ENCODE data around the gene ZNF655.
A peak's percentile ranks its signal among the peaks of the same experiment; 100 is the strongest.
"Not testable (repeated sequence)": the region's sequence is repeated elsewhere in the genome, so short reads cannot be mapped to it uniquely, and the experiment has no call there.

The ZNF655 gene

DNA sequence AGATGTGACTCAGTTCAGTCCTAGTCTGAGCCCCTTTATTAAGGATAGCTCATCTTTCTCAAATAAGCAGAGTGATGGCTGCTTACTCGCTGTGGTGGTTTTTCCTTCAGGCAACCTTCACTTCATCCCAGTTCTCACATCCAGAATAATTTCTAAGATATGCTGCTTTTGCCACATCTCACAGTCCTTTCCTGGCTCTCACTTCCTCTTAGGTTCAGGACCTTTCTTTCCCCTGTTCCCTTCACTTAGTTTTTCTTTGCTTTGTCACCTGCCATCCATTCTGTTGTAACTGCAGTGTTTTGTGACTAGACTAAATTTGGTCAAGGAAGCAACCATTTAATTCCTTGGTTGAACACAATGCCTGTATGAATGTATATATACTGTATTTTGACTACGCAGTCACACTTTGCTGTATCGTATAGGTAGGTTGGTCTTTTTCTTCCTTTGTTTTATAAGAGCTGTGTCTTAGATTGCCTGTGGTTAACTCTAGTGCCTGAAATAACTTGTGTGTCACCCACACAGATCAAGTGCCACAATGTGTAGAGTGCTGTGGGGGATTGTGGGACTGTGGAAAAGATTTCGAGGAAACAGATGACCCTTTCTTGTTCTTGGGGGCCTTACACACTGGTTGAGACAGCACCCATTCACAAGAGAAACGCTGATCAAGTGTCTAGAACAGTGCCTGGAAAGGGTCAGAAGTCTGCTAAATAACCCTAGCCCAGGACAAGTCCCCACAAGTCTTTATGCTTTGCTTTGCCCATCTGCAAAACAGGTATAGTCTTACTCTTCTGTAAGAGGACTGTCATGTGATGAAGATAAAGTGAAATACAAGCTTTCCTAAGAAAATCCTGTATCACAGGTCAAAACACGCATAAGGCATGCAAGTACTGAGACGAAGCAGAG is 2.6 kb downstream of the ZNF655 start:
- no peak overlapping the region for H3K4me3 ChIP-seq (replicated peaks in 1 of 2; ENCODE audit: low read depth in 2 of 2, low read length in 2 of 2)
- DNase-seq (ENCODE audit: low read depth in 2 of 2), result no peak
- TF ChIP-seq, protein P1, sequence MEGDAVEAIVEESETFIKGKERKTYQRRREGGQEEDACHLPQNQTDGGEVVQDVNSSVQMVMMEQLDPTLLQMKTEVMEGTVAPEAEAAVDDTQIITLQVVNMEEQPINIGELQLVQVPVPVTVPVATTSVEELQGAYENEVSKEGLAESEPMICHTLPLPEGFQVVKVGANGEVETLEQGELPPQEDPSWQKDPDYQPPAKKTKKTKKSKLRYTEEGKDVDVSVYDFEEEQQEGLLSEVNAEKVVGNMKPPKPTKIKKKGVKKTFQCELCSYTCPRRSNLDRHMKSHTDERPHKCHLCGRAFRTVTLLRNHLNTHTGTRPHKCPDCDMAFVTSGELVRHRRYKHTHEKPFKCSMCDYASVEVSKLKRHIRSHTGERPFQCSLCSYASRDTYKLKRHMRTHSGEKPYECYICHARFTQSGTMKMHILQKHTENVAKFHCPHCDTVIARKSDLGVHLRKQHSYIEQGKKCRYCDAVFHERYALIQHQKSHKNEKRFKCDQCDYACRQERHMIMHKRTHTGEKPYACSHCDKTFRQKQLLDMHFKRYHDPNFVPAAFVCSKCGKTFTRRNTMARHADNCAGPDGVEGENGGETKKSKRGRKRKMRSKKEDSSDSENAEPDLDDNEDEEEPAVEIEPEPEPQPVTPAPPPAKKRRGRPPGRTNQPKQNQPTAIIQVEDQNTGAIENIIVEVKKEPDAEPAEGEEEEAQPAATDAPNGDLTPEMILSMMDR (IDR thresholded peaks at IDR 0.05; ENCODE audit: low read depth, low read length), result no peak

DNA sequence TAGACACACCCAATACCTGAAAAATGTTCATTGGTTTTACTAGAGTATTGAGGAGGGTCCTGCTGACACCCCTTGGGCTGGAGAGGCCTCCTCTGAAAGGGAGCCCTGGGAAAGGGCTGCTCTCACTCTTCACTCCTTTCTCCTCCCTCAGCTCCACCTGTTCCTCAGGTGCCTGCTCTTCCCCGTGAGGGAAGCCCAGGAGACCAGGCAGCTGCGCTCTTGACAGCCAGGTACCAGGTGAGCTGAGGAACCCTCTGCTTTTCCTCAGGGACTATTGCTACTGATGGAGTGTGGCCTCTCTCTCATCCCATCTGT is 3.3 kb downstream of the ZNF655 start:
- DNase-seq (ENCODE audit: low read depth in 2 of 2), result no peak
- TF ChIP-seq, protein P1 (IDR thresholded peaks at IDR 0.05; ENCODE audit: low read depth, low read length), result no peak
- no peak overlapping the region for H3K4me3 ChIP-seq (replicated peaks in 1 of 2; ENCODE audit: low read depth in 2 of 2, low read length in 2 of 2)

DNA sequence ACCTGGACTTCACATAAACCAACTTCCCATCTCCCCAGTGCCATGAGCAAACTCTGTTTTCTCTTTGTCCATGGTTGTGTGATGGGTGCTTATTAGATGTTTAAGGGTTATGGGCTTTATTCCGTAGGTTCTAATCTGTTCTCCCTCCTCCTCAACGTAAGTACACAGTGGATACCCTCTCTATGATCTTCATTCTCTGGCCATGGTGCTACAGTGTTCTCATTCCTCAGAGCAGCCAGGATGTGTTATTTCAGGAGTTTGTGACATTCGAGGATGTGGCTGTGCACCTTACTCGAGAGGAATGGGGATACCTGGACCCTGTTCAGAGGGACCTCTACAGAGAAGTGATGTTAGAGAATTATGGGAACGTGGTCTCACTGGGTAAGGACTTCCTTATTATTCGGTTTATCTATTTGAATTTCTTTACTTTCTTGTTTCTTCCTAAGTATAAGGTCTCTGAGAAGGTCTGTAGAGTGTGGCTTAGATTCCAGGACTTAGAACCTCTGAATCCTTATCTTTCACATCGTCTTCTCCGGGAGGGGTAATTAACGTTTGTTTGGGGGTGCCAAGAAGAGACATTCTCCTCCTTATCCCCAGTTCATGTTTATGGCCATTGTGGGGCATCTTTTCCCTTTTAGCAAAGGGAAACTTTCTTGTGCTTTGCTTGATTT is 3.8 kb downstream of the ZNF655 start:
- DNase-seq (ENCODE audit: low read depth in 2 of 2), result no peak
- TF ChIP-seq, protein P1 (IDR thresholded peaks at IDR 0.05; ENCODE audit: low read depth, low read length), result no peak
- no peak overlapping the region for H3K4me3 ChIP-seq (replicated peaks in 1 of 2; ENCODE audit: low read depth in 2 of 2, low read length in 2 of 2)

DNA sequence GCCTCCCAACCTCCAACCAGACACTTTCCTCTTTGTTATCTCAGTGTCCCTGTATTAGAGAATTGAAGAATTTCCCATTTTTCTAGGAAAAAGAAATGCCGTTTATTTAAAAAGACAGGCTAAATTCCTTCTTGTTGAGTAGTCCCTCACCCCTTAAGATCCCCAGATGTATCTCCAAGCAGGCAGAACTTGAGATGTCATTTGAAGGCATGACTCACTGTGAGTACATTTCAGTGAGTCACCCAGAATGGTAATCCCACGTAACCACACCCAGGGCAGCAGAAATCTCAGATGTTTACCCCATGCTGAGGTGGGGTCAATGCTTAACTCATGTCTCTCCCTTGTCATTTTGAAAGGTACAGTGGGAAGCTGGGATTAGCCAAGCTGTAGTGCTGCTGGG is 4.4 kb downstream of the ZNF655 start:
- TF ChIP-seq, protein P1 (IDR thresholded peaks at IDR 0.05; ENCODE audit: low read depth, low read length), result no peak
- DNase-seq (ENCODE audit: low read depth in 2 of 2), result peak; percentile 94 to 99

DNA sequence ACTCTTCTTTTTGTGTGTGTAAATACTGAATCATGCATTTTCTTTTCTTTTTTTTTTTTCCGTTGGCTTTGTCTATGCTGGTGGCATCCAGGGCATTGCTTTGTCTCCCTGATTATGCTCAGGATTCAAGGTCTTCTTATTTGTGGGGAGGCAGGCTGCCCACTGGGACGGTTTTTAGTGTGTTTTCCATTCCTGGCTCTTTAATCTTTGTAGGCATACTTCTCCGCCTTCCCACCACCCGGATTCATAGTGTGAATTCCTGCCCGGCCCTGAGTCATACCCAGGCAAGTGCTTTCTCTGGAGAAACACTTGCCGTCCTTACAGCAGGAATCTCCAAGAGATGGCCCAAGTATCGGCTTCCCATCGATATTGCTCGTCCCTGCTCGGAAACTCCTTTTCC is 5.2 kb downstream of the ZNF655 start:
- TF ChIP-seq, protein P1 (IDR thresholded peaks at IDR 0.05; ENCODE audit: low read depth, low read length), result no peak
- H3K4me3 ChIP-seq (replicated peaks in 1 of 2; ENCODE audit: low read depth in 2 of 2, low read length in 2 of 2), result no peak overlapping the region
- DNase-seq (ENCODE audit: low read depth in 2 of 2), result peak; percentile 51 to 75

More for the DNA sequence above, 4.4 kb downstream of the ZNF655 start:
- no peak overlapping the region for H3K4me3 ChIP-seq (replicated peaks in 1 of 2; ENCODE audit: low read depth in 2 of 2, low read length in 2 of 2)

DNA sequence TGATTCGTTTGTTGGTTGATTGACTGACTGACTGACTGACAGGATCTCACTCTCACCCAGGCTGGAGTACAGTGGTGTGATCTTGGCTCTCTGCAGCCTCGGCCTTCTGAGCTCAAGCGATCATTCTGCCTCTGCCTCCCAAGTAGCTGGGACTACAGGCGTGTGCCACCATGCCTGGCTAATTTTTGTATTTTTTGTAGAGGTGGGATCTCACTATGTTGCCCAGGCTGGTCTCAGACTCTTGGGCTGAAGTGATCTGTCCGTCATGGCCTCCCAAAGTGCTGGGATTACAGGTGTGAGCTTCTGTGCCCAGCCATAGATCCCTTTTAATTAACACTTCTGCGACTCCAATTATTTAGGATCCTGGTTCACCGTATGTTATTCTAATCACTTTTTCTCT is 10.3 kb downstream of the ZNF655 start:
- DNase-seq (ENCODE audit: low read depth in 2 of 2); H3K4me3 ChIP-seq (replicated peaks in 1 of 2; ENCODE audit: low read depth in 2 of 2, low read length in 2 of 2): not testable (repeated sequence)

DNA sequence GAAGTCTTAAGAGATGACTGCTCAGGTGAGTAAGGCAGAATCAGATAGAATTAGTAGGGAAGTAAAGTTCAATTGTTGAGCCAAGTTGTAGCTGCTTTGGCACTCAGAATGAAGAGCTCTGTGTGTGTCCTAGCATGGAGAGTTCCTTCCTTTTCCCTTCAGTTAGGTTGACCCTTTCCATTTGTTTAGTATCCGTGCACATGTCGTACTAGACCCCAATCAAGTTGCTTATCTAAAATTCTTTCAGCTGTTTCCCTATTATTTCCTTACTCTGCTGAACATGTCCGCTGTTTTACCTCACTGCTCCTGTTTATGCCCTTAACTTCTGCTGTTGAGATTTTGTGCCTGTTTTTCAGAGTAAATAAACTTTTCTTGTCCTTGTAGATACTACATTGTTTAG is 13.3 kb downstream of the ZNF655 start:
- no peak for DNase-seq (ENCODE audit: low read depth in 2 of 2)
- TF ChIP-seq, protein P1 (IDR thresholded peaks at IDR 0.05; ENCODE audit: low read depth, low read length), result no peak
- H3K4me3 ChIP-seq (replicated peaks in 1 of 2; ENCODE audit: low read depth in 2 of 2, low read length in 2 of 2), result no peak overlapping the region

Measured in cardiac fibroblast (primary cell).